ENCODE measurements around the gene CYP24A1.

DNA sequence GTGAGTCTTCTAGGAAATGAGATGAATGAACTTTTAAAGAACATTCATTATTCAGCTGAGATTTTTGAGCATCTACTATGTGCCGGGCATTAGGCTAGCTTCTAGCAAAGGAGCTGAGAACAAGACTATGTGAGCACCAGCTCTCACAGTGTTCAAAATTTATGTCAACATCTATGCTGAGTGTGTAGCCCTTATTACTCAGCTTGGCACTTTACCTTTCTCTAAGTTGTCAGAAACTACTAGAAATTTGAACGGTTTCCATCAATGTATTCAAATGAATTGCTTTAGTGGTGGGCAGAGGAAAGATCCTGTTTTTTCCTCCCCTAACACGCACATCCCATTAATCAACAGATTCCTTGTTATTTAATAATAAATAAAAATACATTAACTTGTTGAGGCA lies 33.3 kb downstream of the CYP24A1 start:
- TF ChIP-seq, protein P1, sequence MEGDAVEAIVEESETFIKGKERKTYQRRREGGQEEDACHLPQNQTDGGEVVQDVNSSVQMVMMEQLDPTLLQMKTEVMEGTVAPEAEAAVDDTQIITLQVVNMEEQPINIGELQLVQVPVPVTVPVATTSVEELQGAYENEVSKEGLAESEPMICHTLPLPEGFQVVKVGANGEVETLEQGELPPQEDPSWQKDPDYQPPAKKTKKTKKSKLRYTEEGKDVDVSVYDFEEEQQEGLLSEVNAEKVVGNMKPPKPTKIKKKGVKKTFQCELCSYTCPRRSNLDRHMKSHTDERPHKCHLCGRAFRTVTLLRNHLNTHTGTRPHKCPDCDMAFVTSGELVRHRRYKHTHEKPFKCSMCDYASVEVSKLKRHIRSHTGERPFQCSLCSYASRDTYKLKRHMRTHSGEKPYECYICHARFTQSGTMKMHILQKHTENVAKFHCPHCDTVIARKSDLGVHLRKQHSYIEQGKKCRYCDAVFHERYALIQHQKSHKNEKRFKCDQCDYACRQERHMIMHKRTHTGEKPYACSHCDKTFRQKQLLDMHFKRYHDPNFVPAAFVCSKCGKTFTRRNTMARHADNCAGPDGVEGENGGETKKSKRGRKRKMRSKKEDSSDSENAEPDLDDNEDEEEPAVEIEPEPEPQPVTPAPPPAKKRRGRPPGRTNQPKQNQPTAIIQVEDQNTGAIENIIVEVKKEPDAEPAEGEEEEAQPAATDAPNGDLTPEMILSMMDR (IDR thresholded peaks at IDR 0.05; ENCODE audit: low read depth, low read length, poor library complexity, severe bottlenecking): no peak
- no peak for TF ChIP-seq EZH2phosphoT487 (IDR thresholded peaks at IDR 0.05; ENCODE audit: borderline replicate concordance, low read length)
